ENCODE data around the gene NUP153. TPM values are rescaled to one million over a fixed set of nuclear protein-coding genes. Genes with fewer than 3 reads are reported as not detected.

NUP153 gene
- total RNA-seq, 1 experiment from 2014 or later, result 99.3 TPM

DNA sequence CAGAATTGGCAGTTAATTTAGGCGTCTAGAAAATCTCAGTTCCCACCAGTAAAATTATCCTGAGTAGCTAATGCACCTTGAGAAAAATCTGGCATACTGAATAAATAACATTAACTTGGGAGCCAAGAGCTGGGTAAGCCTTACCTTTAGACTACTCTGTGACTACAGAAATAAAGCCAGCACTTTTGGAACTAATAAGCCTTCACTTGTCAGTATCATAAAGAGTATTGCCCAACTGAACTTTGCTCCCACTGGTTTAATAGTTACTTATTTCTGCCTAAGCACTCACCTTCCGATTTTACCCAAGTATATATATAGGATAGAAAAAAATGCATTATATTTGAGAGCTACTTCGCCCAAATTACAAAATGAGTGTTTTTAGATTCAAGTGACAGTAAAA lies 95.9 kb downstream of the NUP153 start:
- Mint-ChIP-seq H3K27ac (no peak overlapping the region; a peak in 1 of 7 replicates), H3K27me3 (ENCODE audit: low read depth) (no peaks in the 10 kb centered on the region), H3K4me1 (no peaks in the 10 kb centered on the region), H3K36me3 (ENCODE audit: insufficient read depth in 1 of 3, low read depth in 3 of 3) (peaks cover 7 to 31% (median 20%) of the 10 kb centered on the region in 3 experiments; a peak in 6 of 7 replicates), H3K9me3 (no peaks in the 10 kb centered on the region), H3K4me3 (no peak overlapping the region)
- Histone ChIP-seq H3K79me1 (ENCODE audit: insufficient read depth, low read depth, low read length, poor library complexity, severe bottlenecking) (no peaks in the 10 kb centered on the region), H3K14ac (ENCODE audit: insufficient read depth, low read length) (no peak overlapping the region), H3K27ac (ENCODE audit: insufficient read length, low read depth, low read length) (no peak overlapping the region), H3K23me2 (ENCODE audit: insufficient read length, low read depth, low read length, poor library complexity, severe bottlenecking) (no peaks in the 10 kb centered on the region), H4K5ac (ENCODE audit: insufficient read length, low read depth, low read length) (no peak overlapping the region), H3K56ac (ENCODE audit: insufficient read length, low read depth, low read length) (no peak overlapping the region), H3K27me3 (ENCODE audit: insufficient read depth, low read length) (no peaks in the 10 kb centered on the region), H2BK120ac (ENCODE audit: low read depth, low read length, poor library complexity, severe bottlenecking) (no peak overlapping the region), H2AFZ (ENCODE audit: low read length) (no peak overlapping the region), H2BK5ac (ENCODE audit: insufficient read length, low read length) (no peak overlapping the region), H3K4me1 (ENCODE audit: insufficient read depth, low read length) (no peaks in the 10 kb centered on the region), H4K20me1 (ENCODE audit: control insufficient read depth, insufficient read depth, insufficient read length) (no peaks in the 10 kb centered on the region), H2BK20ac (ENCODE audit: low read depth, low read length, poor library complexity, severe bottlenecking) (no peak overlapping the region), H4K91ac (ENCODE audit: insufficient read length, low read depth, low read length) (no peak overlapping the region), H3K23ac (ENCODE audit: insufficient read length, low read depth, low read length) (no peak overlapping the region), H3T11ph (ENCODE audit: low read length) (no peak overlapping the region), H3K9ac (ENCODE audit: extremely low read depth, insufficient read length, low read length) (no peak overlapping the region), H3K18ac (ENCODE audit: insufficient read length, low read depth, low read length) (no peak overlapping the region), H2BK15ac (ENCODE audit: low read depth, low read length) (no peak overlapping the region), H2AK5ac (ENCODE audit: insufficient read length, low read length) (no peak overlapping the region), H2BK12ac (ENCODE audit: insufficient read length, low read depth, low read length) (no peak overlapping the region), H3K79me2 (ENCODE audit: insufficient read depth, low read length) (no peaks in the 10 kb centered on the region), H4K8ac (replicated peaks; ENCODE audit: insufficient read length, low read depth, low read length) (no peak overlapping the region), H3K4ac (ENCODE audit: low read depth, low read length) (no peak overlapping the region), H3K4me2 (ENCODE audit: insufficient read depth, insufficient read length, low read length) (no peak overlapping the region), H3K9me3 (ENCODE audit: control insufficient read depth, low read depth, low read length) (no peaks in the 10 kb centered on the region)
- no CpG with 5 or more reads among the region's 3 CpGs for WGBS (ENCODE audit: extremely low coverage, insufficient read length, low lambda C conversion rate)
- DNase-seq, result no peak
- TF ChIP-seq, protein P1, sequence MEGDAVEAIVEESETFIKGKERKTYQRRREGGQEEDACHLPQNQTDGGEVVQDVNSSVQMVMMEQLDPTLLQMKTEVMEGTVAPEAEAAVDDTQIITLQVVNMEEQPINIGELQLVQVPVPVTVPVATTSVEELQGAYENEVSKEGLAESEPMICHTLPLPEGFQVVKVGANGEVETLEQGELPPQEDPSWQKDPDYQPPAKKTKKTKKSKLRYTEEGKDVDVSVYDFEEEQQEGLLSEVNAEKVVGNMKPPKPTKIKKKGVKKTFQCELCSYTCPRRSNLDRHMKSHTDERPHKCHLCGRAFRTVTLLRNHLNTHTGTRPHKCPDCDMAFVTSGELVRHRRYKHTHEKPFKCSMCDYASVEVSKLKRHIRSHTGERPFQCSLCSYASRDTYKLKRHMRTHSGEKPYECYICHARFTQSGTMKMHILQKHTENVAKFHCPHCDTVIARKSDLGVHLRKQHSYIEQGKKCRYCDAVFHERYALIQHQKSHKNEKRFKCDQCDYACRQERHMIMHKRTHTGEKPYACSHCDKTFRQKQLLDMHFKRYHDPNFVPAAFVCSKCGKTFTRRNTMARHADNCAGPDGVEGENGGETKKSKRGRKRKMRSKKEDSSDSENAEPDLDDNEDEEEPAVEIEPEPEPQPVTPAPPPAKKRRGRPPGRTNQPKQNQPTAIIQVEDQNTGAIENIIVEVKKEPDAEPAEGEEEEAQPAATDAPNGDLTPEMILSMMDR (conservative IDR thresholded peaks at IDR 0.05), result no peak

All from H9 (cell line).